HepG2 (cell line): ENCODE measurements around the gene NBR1. TPM values are rescaled to one million over a fixed set of nuclear protein-coding genes. Genes with fewer than 3 reads are reported as not detected.

Experiments used
- ADNP ChIP-seq: sonication (generic); formaldehyde crosslinking; IDR thresholded peaks from 2 replicates; pipeline ENCODE4 v1.4.0; 2020; ENCODE audit warnings: missing genetic modification reagents
- ATRX ChIP-seq: sonication (generic); formaldehyde crosslinking; IDR thresholded peaks from 2 replicates; pipeline ENCODE4 v1.4.0; 2020; ENCODE audit warnings: missing genetic modification reagents, borderline replicate concordance
- FUBP1 ChIP-seq: sonication (generic); formaldehyde crosslinking; IDR thresholded peaks from 2 replicates; pipeline ENCODE4 v1.5.1; 2020; ENCODE audit warnings: missing genetic modification reagents, mild to moderate bottlenecking, borderline replicate concordance
- HNF1B ChIP-seq: sonication (generic); formaldehyde crosslinking; IDR thresholded peaks from 2 replicates; pipeline ENCODE4 v1.5.1; 2020; ENCODE audit warnings: mild to moderate bottlenecking, moderate library complexity, missing genetic modification reagents
- MAFK ChIP-seq, 2 experiments: IDR thresholded peaks in 1 of 2; conservative IDR thresholded peaks in 1 of 2; 2 replicates each; pipeline ENCODE4 v1.6.1; 2011; ENCODE audit warnings: improper control_type of control experiment in 2 of 2, low read length in 2 of 2
- MED1 ChIP-seq: sonication (generic); formaldehyde crosslinking; IDR thresholded peaks from 2 replicates; pipeline ENCODE4 v1.4.0; 2020; ENCODE audit warnings: missing genetic modification reagents
- MEIS2 ChIP-seq: sonication (generic); formaldehyde crosslinking; IDR thresholded peaks from 2 replicates; pipeline ENCODE4 v1.9.0; 2021; ENCODE audit warnings: mild to moderate bottlenecking, missing genetic modification reagents
- MYPOP ChIP-seq: sonication (generic); formaldehyde crosslinking; IDR thresholded peaks from 2 replicates; pipeline ENCODE4 v1.8.1; 2023; ENCODE audit warnings: mild to moderate bottlenecking, moderate library complexity, missing genetic modification reagents
- NR2F2 ChIP-seq: IDR thresholded peaks from 2 replicates; pipeline ENCODE4 v1.6.1; 2012; ENCODE audit warnings: low read depth, inconsistent platforms, borderline replicate concordance
- NR3C1 ChIP-seq: sonication (generic); formaldehyde crosslinking; IDR thresholded peaks from 2 replicates; pipeline ENCODE4 v1.4.0; 2020; ENCODE audit warnings: missing genetic modification reagents
- PHF20 ChIP-seq: sonication (generic); formaldehyde crosslinking; IDR thresholded peaks from 2 replicates; pipeline ENCODE4 v1.5.0; 2020; ENCODE audit warnings: mild to moderate bottlenecking, missing genetic modification reagents
- SP140L ChIP-seq: sonication (generic); formaldehyde crosslinking; IDR thresholded peaks from 2 replicates; pipeline ENCODE4 v1.4.0; 2020; ENCODE audit warnings: missing genetic modification reagents, borderline replicate concordance
- SRY ChIP-seq: sonication (generic); formaldehyde crosslinking; IDR thresholded peaks from 2 replicates; pipeline ENCODE4 v1.8.0; 2022; ENCODE audit warnings: mild to moderate bottlenecking, missing genetic modification reagents
- ZBTB25 ChIP-seq: IDR thresholded peaks from 2 replicates; pipeline ENCODE4 v1.6.1; 2018; ENCODE audit warnings: missing genetic modification reagents
- ZBTB42 ChIP-seq: sonication (generic); formaldehyde crosslinking; IDR thresholded peaks from 2 replicates; pipeline ENCODE4 v1.5.0; 2020; ENCODE audit warnings: mild to moderate bottlenecking, missing genetic modification reagents
- ZBTB49 ChIP-seq: sonication (generic); formaldehyde crosslinking; IDR thresholded peaks from 2 replicates; pipeline ENCODE4 v1.4.0; 2020; ENCODE audit warnings: missing genetic modification reagents, borderline replicate concordance
- ZNF12 ChIP-seq: sonication (generic); formaldehyde crosslinking; IDR thresholded peaks from 2 replicates; pipeline ENCODE4 v1.5.0; 2020; ENCODE audit warnings: missing genetic modification reagents
- ZNF430 ChIP-seq: sonication (generic); formaldehyde crosslinking; IDR thresholded peaks from 2 replicates; pipeline ENCODE4 v1.9.0; 2021; ENCODE audit warnings: mild to moderate bottlenecking, missing genetic modification reagents
- ZNF44 ChIP-seq: sonication (generic); formaldehyde crosslinking; IDR thresholded peaks from 2 replicates; pipeline ENCODE4 v1.5.1; 2020; ENCODE audit warnings: mild to moderate bottlenecking, missing genetic modification reagents
- ZNF775 ChIP-seq: sonication (generic); formaldehyde crosslinking; IDR thresholded peaks from 2 replicates; pipeline ENCODE4 v1.4.0; 2020; ENCODE audit warnings: missing genetic modification reagents, mild to moderate bottlenecking, moderate library complexity, borderline replicate concordance
- polyA plus RNA-seq, 8 experiments: library from polyadenylated mRNA; depleted of rRNA in 3 of 8; stranded (reverse) in 7 of 8; unstranded in 1 of 8; fragments of >200 nt; fragmentation: Illumina TruSeq in 4 of 8; extraction: Trizol in 4 of 8; gene quantifications; 2 replicates each; pipeline versions ENCODE4 v1.2.1 to v1.2.3, GENCODE V29; 2011 to 2016; ENCODE audit warnings: low read depth in 4 of 8, missing spikeins in 1 of 8, mixed read lengths in 1 of 8; ENCODE audit not compliant: insufficient read depth in 1 of 8
- total RNA-seq, 5 experiments: library from RNA; depleted of rRNA; stranded (reverse); fragments of >200 nt; fragmentation: Illumina TruSeq; extraction: Trizol; gene quantifications; 2 replicates each; pipeline ENCODE4 v1.2.3, GENCODE V29; 2016; ENCODE audit warnings: low read depth in 1 of 5

The NBR1 gene
- total and polyA plus RNA-seq, 2 of the 13 experiments (the other 11 are each of a cell fraction or from before 2014, with no cell fraction given) = 51.7 to 121 TPM

- no peak for TF ChIP-seq MEIS2
- TF ChIP-seq SP140L = no peak
- TF ChIP-seq NR2F2 = no peak
- TF ChIP-seq PHF20 (CRISPR knock-in tag) = no peak
- no peak for TF ChIP-seq ZBTB49 (CRISPR knock-in tag)
- TF ChIP-seq FUBP1 (CRISPR knock-in tag) = 0 out of 2 replicates have a peak, but pooled peaks have one; percentile 36
- TF ChIP-seq ZNF775 (CRISPR knock-in tag) = no peak
- no peak for TF ChIP-seq ZNF12
- TF ChIP-seq ZNF44 (CRISPR knock-in tag) = 0 out of 2 replicates have a peak, but pooled peaks have one; percentile 32
- 0 out of 2 replicates have a peak, but pooled peaks have one; percentile 40 for TF ChIP-seq ZBTB42
- TF ChIP-seq HNF1B (CRISPR knock-in tag) = no peak
- TF ChIP-seq ADNP (CRISPR knock-in tag) = no peak
- TF ChIP-seq SRY = no peak
- peak; percentile 54 for TF ChIP-seq MED1
- no peak for TF ChIP-seq ZBTB25 (CRISPR knock-in tag)
- TF ChIP-seq MYPOP (CRISPR knock-in tag) = no peak
- TF ChIP-seq MAFK (conservative IDR thresholded peaks at IDR 0.05 in 1 of 2, IDR thresholded peaks at IDR 0.05 in 1 of 2; ENCODE audit: low read length in 2 of 2) = peak; percentile 78 to 81
- no peak for TF ChIP-seq ZNF430 (CRISPR knock-in tag)
- no peak for TF ChIP-seq ATRX (CRISPR knock-in tag)
- TF ChIP-seq NR3C1 = no peak
These were observed 41.9 kb downstream of the NBR1 start (continued) for GRCh38 chr17:43212641-43213490.
